ENCODE data around the gene AQP1. TPM values are rescaled to one million over a fixed set of nuclear protein-coding genes. Genes with fewer than 3 reads are reported as not detected.

AQP1 gene
- total RNA-seq, 1 donor from 2014 or later: 253 TPM

DNA sequence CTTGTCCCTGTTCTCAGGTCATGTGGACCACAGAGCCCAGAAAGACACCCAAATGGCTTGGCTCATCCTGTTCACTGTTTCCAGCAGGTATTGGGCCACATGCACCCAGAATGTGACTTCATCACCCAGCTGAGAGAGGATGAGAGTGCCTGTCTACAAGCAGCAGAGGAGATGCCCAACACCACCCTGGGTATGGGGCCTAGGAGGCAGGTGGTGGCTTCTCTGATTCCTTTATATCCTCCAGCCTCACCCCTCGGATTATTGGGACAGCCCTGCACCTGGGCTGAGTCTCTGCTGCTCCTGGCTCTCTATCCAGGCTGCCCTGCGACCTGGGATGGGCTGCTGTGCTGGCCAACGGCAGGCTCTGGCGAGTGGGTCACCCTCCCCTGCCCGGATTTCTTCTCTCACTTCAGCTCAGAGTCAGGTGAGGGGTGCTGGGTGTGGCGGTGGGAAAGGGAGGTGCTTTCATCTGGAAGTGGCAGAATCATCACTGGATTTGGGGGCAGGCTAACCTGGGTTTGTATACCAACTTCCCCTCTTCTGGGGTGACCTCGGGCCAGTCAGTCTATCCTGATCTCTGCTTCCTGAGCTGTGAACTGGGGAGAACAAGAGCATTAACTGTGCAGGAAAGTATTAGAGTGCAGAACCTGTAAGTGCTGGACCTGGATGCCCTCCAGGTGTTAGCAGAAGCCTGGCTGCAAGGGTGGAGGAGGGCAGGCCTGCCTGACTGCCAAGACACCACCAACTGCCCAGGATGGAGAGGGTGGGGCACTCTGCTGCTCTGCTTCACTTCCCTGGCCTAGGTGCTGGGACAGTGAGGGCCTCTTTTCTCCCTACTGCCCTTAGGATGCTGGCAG, 57.3 kb downstream of the AQP1 start:
- peaks cover 41% of the 10 kb centered on the region for H3K27me3 ChIP-seq (ENCODE audit: low read depth)
- peaks cover 12% of the 10 kb centered on the region for H3K4me1 ChIP-seq
- TF ChIP-seq, protein P1, sequence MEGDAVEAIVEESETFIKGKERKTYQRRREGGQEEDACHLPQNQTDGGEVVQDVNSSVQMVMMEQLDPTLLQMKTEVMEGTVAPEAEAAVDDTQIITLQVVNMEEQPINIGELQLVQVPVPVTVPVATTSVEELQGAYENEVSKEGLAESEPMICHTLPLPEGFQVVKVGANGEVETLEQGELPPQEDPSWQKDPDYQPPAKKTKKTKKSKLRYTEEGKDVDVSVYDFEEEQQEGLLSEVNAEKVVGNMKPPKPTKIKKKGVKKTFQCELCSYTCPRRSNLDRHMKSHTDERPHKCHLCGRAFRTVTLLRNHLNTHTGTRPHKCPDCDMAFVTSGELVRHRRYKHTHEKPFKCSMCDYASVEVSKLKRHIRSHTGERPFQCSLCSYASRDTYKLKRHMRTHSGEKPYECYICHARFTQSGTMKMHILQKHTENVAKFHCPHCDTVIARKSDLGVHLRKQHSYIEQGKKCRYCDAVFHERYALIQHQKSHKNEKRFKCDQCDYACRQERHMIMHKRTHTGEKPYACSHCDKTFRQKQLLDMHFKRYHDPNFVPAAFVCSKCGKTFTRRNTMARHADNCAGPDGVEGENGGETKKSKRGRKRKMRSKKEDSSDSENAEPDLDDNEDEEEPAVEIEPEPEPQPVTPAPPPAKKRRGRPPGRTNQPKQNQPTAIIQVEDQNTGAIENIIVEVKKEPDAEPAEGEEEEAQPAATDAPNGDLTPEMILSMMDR (IDR thresholded peaks at IDR 0.05; ENCODE audit: borderline replicate concordance): no peak
- no peaks in the 10 kb centered on the region for H3K36me3 ChIP-seq
- no peaks in the 10 kb centered on the region for H3K9me3 ChIP-seq (replicated peaks)
- no peak for DNase-seq
- no peak overlapping the region for H3K4me3 ChIP-seq
- no peak overlapping the region for H3K27ac ChIP-seq (replicated peaks)
- intact Hi-C loops (cut with micrococcal nuclease): no loop called here

DNA sequence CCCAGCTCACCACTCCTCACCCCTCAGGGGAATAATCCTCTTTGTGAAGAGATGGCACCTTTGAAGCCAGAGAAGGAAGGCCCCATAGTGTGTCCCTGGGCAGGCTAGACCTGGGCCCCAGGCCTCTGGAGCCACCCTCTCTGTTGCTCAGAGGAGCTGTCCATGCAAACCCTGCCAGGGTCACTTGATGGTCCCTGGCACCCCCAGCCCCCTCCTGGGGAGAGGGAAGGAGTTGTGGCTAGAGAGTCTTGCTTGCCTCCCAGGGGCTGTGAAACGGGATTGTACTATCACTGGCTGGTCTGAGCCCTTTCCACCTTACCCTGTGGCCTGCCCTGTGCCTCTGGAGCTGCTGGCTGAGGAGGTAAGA, 57.9 kb downstream of the AQP1 start:
- H3K4me1 ChIP-seq: peaks cover 13% of the 10 kb centered on the region
- no peak for DNase-seq
- intact Hi-C loops (cut with micrococcal nuclease): no loop called here
- no peaks in the 10 kb centered on the region for H3K36me3 ChIP-seq
- no peaks in the 10 kb centered on the region for H3K9me3 ChIP-seq (replicated peaks)
- H3K27ac ChIP-seq (replicated peaks): no peak overlapping the region
- no peak overlapping the region for H3K4me3 ChIP-seq
- TF ChIP-seq, protein P1 (IDR thresholded peaks at IDR 0.05; ENCODE audit: borderline replicate concordance): no peak
- peaks cover 36% of the 10 kb centered on the region for H3K27me3 ChIP-seq (ENCODE audit: low read depth)

DNA sequence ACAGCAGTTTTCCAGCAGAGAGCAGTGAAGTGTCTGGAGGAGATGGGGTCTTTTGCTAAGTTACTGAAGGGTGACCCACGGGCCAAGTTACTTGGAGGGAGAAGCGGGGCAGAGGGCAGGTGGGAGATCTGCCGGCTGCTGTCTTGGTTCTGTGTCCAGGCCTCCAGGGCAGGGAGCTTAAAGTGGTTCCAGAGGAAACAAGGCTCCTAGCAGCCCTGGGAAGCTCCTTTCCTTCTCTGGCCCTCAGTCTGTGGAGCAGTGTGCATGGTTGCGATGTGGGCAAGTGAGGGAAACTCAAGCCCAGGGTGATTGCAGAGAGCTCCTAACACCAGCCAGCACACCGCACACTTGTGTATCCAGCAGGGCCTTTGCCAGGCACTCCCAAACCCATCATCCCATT, 58.4 kb downstream of the AQP1 start:
- no peaks in the 10 kb centered on the region for H3K9me3 ChIP-seq (replicated peaks)
- TF ChIP-seq, protein P1 (IDR thresholded peaks at IDR 0.05; ENCODE audit: borderline replicate concordance): no peak
- H3K27ac ChIP-seq (replicated peaks): no peak overlapping the region
- no peaks in the 10 kb centered on the region for H3K36me3 ChIP-seq
- H3K4me3 ChIP-seq: no peak overlapping the region
- H3K27me3 ChIP-seq (ENCODE audit: low read depth): peaks cover 32% of the 10 kb centered on the region
- DNase-seq: no peak
- intact Hi-C loops (cut with micrococcal nuclease): no loop called here
- H3K4me1 ChIP-seq: peaks cover 18% of the 10 kb centered on the region

DNA sequence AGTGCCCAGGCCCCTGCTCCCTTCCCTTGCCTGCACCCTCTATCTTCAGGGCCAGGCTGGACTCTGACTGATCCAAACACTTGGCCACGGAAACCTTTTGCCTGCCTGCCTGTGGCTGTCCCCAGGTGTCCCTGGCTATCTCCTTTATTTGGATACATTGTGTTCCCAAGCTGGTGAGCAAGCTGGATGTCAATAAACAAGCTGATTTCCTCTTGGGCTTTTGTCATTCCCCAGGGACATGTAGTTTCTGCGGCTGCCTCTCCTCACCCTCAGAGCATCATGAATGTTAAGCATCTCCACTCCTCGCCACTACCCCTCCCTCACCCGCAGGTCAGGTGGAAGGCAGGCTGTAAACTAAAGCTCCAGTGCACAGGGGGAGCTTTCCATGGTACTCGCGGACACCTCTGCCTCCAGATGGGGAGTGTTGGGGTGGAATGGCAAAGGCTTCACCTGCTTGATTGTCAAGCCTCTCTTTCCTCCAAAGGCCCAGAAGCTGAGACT, 59.0 kb downstream of the AQP1 start:
- H3K9me3 ChIP-seq (replicated peaks): no peaks in the 10 kb centered on the region
- H3K27me3 ChIP-seq (ENCODE audit: low read depth): peaks cover 26% of the 10 kb centered on the region
- no peak overlapping the region for H3K4me3 ChIP-seq
- no peak overlapping the region for H3K27ac ChIP-seq (replicated peaks)
- H3K4me1 ChIP-seq: peaks cover 19% of the 10 kb centered on the region
- H3K36me3 ChIP-seq: no peaks in the 10 kb centered on the region
- DNase-seq: no peak
- intact Hi-C loops (cut with micrococcal nuclease): no loop called here
- TF ChIP-seq, protein P1 (IDR thresholded peaks at IDR 0.05; ENCODE audit: borderline replicate concordance): no peak

DNA sequence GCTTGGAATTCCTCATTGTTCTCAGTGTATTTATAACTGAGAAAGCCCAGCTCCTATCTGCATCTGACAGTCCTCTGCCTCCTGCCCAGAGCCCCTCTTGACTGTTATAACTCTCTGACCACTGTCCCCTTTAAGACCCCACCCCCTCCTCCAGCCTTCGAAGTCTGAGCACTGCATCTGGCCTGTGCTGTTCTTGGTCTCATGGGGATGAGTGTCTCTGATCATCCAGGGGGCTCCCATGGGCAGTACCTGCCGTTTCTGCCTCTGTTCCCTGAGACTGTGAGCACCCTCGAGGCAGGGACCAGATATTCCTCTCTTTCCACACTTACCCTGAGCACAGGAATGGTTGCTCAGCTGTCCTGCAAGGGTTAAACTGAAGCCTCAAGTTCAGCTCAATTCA, 59.8 kb downstream of the AQP1 start:
- no peaks in the 10 kb centered on the region for H3K9me3 ChIP-seq (replicated peaks)
- intact Hi-C loops (cut with micrococcal nuclease): no loop called here
- H3K27ac ChIP-seq (replicated peaks): no peak overlapping the region
- DNase-seq: no peak
- peaks cover 19% of the 10 kb centered on the region for H3K4me1 ChIP-seq
- H3K4me3 ChIP-seq: no peak overlapping the region
- peaks cover 22% of the 10 kb centered on the region for H3K27me3 ChIP-seq (ENCODE audit: low read depth)
- TF ChIP-seq, protein P1 (IDR thresholded peaks at IDR 0.05; ENCODE audit: borderline replicate concordance): no peak
- no peaks in the 10 kb centered on the region for H3K36me3 ChIP-seq

All from left ventricle myocardium inferior (tissue), 1 donor.